B cell (primary cell): ENCODE data around the gene STRIP1. TPM values are rescaled to one million over a fixed set of nuclear protein-coding genes. Genes with fewer than 3 reads are reported as not detected.

Experiments
- ATAC-seq: fragments of 200-7000 bp; cut with Tn5 transposase; one replicate; pipeline ENCODE4 v1.10.0; 2021; ENCODE audit warnings: low read depth, mild to moderate bottlenecking, moderate number of reproducible peaks, moderate library complexity
- CTCF ChIA-PET: fragments of 350-600 bp; sonication (Branson Sonifier 250); formaldehyde crosslinking; loops from one replicate; lab custom pipeline; 2021; ENCODE audit warnings: antibody characterized with exemption, inconsistent platforms; lab: Charles Lee
- POLR2A ChIA-PET: fragments of 350-600 bp; sonication (Branson Sonifier 250); formaldehyde crosslinking; loops from one replicate; lab custom pipeline; 2021; ENCODE audit warnings: antibody characterized with exemption; lab: Charles Lee
- DNase-seq: peaks from one replicate; pipeline ENCODE4 v3.0.0; 2013
- H2AFZ ChIP-seq: 2 replicates; pipeline ENCODE4 v1.6.1; 2012; ENCODE audit warnings: mild to moderate bottlenecking, low read depth, low read length; ENCODE audit not compliant: insufficient read depth, poor library complexity, severe bottlenecking
- H3K27ac ChIP-seq, 2 donors: 1 replicate in 1 of 2; 2 replicates in 1 of 2; pipeline ENCODE4 v1.5.1; 2012 to 2013; ENCODE audit warnings: low read length in 2 of 2, mild to moderate bottlenecking in 2 of 2, moderate library complexity in 1 of 2
- H3K27me3 ChIP-seq, 4 experiments: fragments of 200-600 bp in 1 of 4; sonication (generic) in 1 of 4; replicated peaks in 1 of 4; 1 replicate in 2 of 4; 2 replicates in 2 of 4; pipeline versions ENCODE4 v1.6.1 to v1.7.0; 2013 to 2016; ENCODE audit warnings: low read length in 3 of 4, mild to moderate bottlenecking in 2 of 4, mixed read lengths in 1 of 4, moderate library complexity in 1 of 4; ENCODE audit not compliant: insufficient read depth in 4 of 4, control insufficient read depth in 3 of 4; ENCODE audit errors: control extremely low read depth in 1 of 4
- H3K36me3 ChIP-seq, 2 experiments: replicated peaks in 1 of 2; 1 replicate in 1 of 2; 2 replicates in 1 of 2; pipeline versions ENCODE4 v1.6.1 to v1.7.1; 2013; ENCODE audit warnings: low read length in 1 of 2; ENCODE audit not compliant: insufficient read depth in 2 of 2, control insufficient read depth in 1 of 2; ENCODE audit errors: control extremely low read depth in 1 of 2, extremely low read depth in 1 of 2
- H3K4me1 ChIP-seq, 2 donors: fragments of 200-600 bp in 1 of 2; sonication (generic) in 1 of 2; 1 replicate in 1 of 2; 2 replicates in 1 of 2; pipeline versions ENCODE4 v1.5.1 to v1.6.1; 2013 to 2017; ENCODE audit warnings: low read length in 2 of 2; ENCODE audit not compliant: control insufficient read depth in 2 of 2, insufficient read depth in 2 of 2
- H3K4me2 ChIP-seq: replicated peaks from 2 replicates; pipeline ENCODE3; 2012; ENCODE audit warnings: mild to moderate bottlenecking, low read depth, low read length; ENCODE audit not compliant: poor library complexity, severe bottlenecking
- H3K4me3 ChIP-seq, 5 experiments: fragments of 200-600 bp in 1 of 5; sonication (generic) in 1 of 5; 1 replicate in 3 of 5; 2 replicates in 2 of 5; pipeline versions ENCODE4 v1.5.1 to v1.7.0; 2011 to 2016; ENCODE audit warnings: low read length in 4 of 5, mild to moderate bottlenecking in 4 of 5, low read depth in 2 of 5, control low read depth in 1 of 5, moderate library complexity in 1 of 5; ENCODE audit not compliant: insufficient read depth in 1 of 5; ENCODE audit errors: control extremely low read depth in 1 of 5, extremely low read depth in 1 of 5
- H3K79me2 ChIP-seq: fragments of 200-600 bp; sonication (generic); one replicate; pipeline ENCODE4 v1.6.0; 2016; ENCODE audit warnings: low read length; ENCODE audit not compliant: control insufficient read depth, insufficient read depth
- H3K9ac ChIP-seq: fragments of 200-600 bp; sonication (generic); 2 replicates; pipeline ENCODE4 v1.6.1; 2017; ENCODE audit warnings: mild to moderate bottlenecking, low read length, moderate library complexity
- H3K9me3 ChIP-seq, 3 donors: one replicate each; pipeline versions ENCODE4 v1.6.1 to v1.7.1; 2013; ENCODE audit warnings: low read length in 2 of 3; ENCODE audit not compliant: control insufficient read depth in 2 of 3, insufficient read depth in 1 of 3; ENCODE audit errors: control extremely low read depth in 1 of 3
- H4K20me1 ChIP-seq: 2 replicates; pipeline ENCODE4 v1.6.0; 2012; ENCODE audit warnings: mild to moderate bottlenecking, low read length; ENCODE audit not compliant: insufficient read depth, control insufficient read depth, poor library complexity, severe bottlenecking
- H3K27ac Mint-ChIP-seq: one replicate; pipeline ENCODE4 v1.8.0; 2021; ENCODE audit warnings: mixed read lengths
- H3K27me3 Mint-ChIP-seq: one replicate; pipeline ENCODE4 v1.8.0; 2021; ENCODE audit warnings: mixed read lengths
- H3K4me1 Mint-ChIP-seq: one replicate; pipeline ENCODE4 v1.8.0; 2021; ENCODE audit warnings: mixed read lengths
- H3K4me3 Mint-ChIP-seq: one replicate; pipeline ENCODE4 v1.8.0; 2021; ENCODE audit warnings: mixed read lengths
- H3K9me3 Mint-ChIP-seq: one replicate; pipeline ENCODE4 v1.8.0; 2022; ENCODE audit warnings: mixed read lengths; ENCODE audit not compliant: insufficient read depth
- EZH2 ChIP-seq: IDR thresholded peaks from 2 replicates; pipeline ENCODE4 v1.6.1; 2012; ENCODE audit warnings: borderline replicate concordance, low read depth, mild to moderate bottlenecking, moderate library complexity, low read length; ENCODE audit not compliant: insufficient read depth, poor library complexity, severe bottlenecking
- WGBS: methylation state at CpG from one replicate; pipeline ENCODE4 v1.1.5; 2013; ENCODE audit warnings: missing lambda C conversion rate; ENCODE audit not compliant: insufficient coverage; 5-methylcytosine and 5-hydroxymethylcytosine counted together
- intact Hi-C: fragments of 100-400 bp; cut with micrococcal nuclease; formaldehyde crosslinking; loops from one replicate; pipeline ENCODE4 v1.10.0; 2022
- polyA plus RNA-seq: library from polyadenylated mRNA; depleted of rRNA; stranded (reverse); fragments of >200 nt; gene quantifications from 2 replicates; pipeline ENCODE4 v1.2.3, GENCODE V29; 2012
- total RNA-seq, 2 donors: library from RNA; stranded (reverse); fragments of 120-200 nt in 1 of 2; gene quantifications; 1 replicate in 1 of 2; 2 replicates in 1 of 2; pipeline versions ENCODE4 v1.2.3 to v1.2.4, GENCODE V29; 2013 to 2022
- TF ChIP-seq, protein P1 (sequence below): fragments of 200-600 bp; IDR thresholded peaks from one replicate; pipeline ENCODE4 v1.8.0; 2022; ENCODE audit warnings: antibody characterized with exemption, mild to moderate bottlenecking

The STRIP1 gene
- total and polyA plus RNA-seq, 2 donors (not counting 1 experiment from before 2014, with no cell fraction given): 41.5 to 105 TPM

DNA sequence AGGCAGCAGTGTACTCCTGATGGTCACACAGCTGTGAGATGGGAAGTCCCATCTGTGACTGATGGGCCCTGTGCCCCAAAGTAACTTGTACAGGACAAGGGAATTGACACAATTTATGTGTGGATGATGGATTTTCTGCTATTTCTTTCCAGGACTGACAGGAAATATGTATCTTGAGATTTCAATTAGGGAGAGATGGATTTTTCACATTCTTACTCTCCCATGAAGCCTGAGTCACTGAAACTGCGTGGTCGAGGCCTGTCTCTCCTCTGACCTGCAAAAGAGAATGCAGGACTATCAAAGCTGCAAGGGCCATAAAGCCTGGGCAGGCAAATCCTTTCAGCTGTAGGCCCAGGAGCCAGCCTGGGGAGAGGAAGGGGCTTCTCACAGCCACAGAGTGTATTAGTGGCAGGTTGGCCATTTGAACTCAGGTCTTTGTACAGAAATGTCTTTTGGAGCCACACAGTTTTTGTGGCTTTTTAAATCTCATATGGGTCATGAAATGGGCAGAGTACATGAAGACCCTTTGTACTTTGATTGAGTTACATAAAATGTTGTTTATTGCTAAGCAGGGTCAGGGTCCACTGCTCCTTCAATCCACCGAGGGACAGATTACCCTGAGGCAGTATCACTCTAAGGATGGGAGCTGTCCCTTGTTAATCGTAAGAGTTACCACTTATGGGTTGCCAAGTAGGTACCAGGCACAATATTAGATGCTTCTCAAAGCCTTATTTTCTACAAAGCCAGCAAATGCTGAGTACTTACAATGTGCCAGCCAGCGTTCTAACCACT is 21.3 kb downstream of the STRIP1 start:
- no peak for DNase-seq
- Mint-ChIP-seq H3K27ac (no peak overlapping the region), H3K9me3 (no peaks in the 10 kb centered on the region), H3K27me3 (no peaks in the 10 kb centered on the region), H3K4me3 (no peak overlapping the region), H3K4me1 (no peaks in the 10 kb centered on the region)
- H4K20me1 ChIP-seq: peaks cover 36% of the 10 kb centered on the region
- H3K9ac ChIP-seq: no peak overlapping the region
- H3K9me3 ChIP-seq: no peaks in the 10 kb centered on the region
- peaks cover 3% of the 10 kb centered on the region for H3K79me2 ChIP-seq
- no peak overlapping the region for H3K4me2 ChIP-seq
- H3K4me3 ChIP-seq: no peak overlapping the region
- WGBS: 96% methylated on average over 4 of the region's 5 CpGs
- TF ChIP-seq, protein P1, sequence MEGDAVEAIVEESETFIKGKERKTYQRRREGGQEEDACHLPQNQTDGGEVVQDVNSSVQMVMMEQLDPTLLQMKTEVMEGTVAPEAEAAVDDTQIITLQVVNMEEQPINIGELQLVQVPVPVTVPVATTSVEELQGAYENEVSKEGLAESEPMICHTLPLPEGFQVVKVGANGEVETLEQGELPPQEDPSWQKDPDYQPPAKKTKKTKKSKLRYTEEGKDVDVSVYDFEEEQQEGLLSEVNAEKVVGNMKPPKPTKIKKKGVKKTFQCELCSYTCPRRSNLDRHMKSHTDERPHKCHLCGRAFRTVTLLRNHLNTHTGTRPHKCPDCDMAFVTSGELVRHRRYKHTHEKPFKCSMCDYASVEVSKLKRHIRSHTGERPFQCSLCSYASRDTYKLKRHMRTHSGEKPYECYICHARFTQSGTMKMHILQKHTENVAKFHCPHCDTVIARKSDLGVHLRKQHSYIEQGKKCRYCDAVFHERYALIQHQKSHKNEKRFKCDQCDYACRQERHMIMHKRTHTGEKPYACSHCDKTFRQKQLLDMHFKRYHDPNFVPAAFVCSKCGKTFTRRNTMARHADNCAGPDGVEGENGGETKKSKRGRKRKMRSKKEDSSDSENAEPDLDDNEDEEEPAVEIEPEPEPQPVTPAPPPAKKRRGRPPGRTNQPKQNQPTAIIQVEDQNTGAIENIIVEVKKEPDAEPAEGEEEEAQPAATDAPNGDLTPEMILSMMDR: no peak
- no peak for TF ChIP-seq EZH2
- intact Hi-C loops: no loop called here
- no peak overlapping the region for H2AFZ ChIP-seq
- H3K27me3 ChIP-seq: no peaks in the 10 kb centered on the region
- CTCF ChIA-PET: interaction anchor here (1.6 to 6.9 kb wide), 6 partner anchors 11 to 441 kb away, joined by 4 to 93 read pairs (median 28); partner anchors contain the start of gene STRIP1
- POLR2A ChIA-PET: no interaction called here
- H3K27ac ChIP-seq: no peak overlapping the region
- no peaks in the 10 kb centered on the region for H3K4me1 ChIP-seq
- peaks cover 2 to 77% of the 10 kb centered on the region in 2 experiments for H3K36me3 ChIP-seq
- ATAC-seq: no peak

DNA sequence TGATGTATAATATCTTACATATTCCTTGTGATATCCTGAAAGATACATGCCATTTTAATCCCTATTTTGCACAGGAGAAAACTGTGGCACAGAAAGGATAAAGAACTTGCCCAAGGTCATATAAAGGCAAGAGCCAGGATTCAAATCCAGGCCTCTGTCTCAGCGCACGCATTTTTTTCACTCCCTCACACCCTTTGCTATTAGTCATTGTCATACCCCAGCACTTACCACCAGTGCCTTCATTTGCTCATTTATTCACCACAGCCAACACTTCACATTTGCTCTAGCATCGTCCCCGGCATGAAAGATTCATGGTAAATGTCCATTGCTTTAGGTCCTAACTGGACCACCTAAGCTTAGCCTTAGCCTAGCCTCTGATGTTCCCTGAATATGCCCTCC is 21.9 kb downstream of the STRIP1 start:
- intact Hi-C loops: no loop called here
- 85% methylated on average over 4 of the region's 4 CpGs for WGBS
- no peak overlapping the region for H3K9ac ChIP-seq
- DNase-seq: no peak
- Mint-ChIP-seq H3K4me1 (no peaks in the 10 kb centered on the region), H3K4me3 (no peak overlapping the region), H3K27me3 (no peaks in the 10 kb centered on the region), H3K9me3 (no peaks in the 10 kb centered on the region), H3K27ac (no peak overlapping the region)
- peaks cover 3% of the 10 kb centered on the region for H3K79me2 ChIP-seq
- H4K20me1 ChIP-seq: peaks cover 36% of the 10 kb centered on the region
- POLR2A ChIA-PET: interaction anchor here (1.3 kb wide), 1 partner anchor 22 kb away, joined by 5 read pairs; the partner anchor contains the start of gene STRIP1
- TF ChIP-seq, protein P1: no peak
- TF ChIP-seq EZH2: no peak
- H3K4me3 ChIP-seq: no peak overlapping the region
- no peak for ATAC-seq
- H3K36me3 ChIP-seq: peaks cover 2 to 71% of the 10 kb centered on the region in 2 experiments
- no peak overlapping the region for H2AFZ ChIP-seq
- CTCF ChIA-PET: interaction anchor here (1.6 to 6.5 kb wide), 2 partner anchors 49 to 441 kb away, joined by 4 to 41 read pairs; no protein-coding TSS in a partner anchor
- H3K9me3 ChIP-seq: no peaks in the 10 kb centered on the region
- no peaks in the 10 kb centered on the region for H3K4me1 ChIP-seq
- H3K27ac ChIP-seq: no peak overlapping the region
- no peak overlapping the region for H3K4me2 ChIP-seq
- no peaks in the 10 kb centered on the region for H3K27me3 ChIP-seq
